HEK293T (cell line): ENCODE results near the gene ZNF217.

ENCODE experiments used
- ARNT ChIP-seq: fragments of 450-650 bp; IDR thresholded peaks from 2 replicates; pipeline ENCODE4 v1.6.1; 2017; ENCODE audit warnings: mild to moderate bottlenecking
- CTBP1 ChIP-seq: fragments of 450-650 bp; IDR thresholded peaks from 2 replicates; pipeline ENCODE4 v1.6.1; 2016; ENCODE audit warnings: borderline replicate concordance
- ELF4 ChIP-seq: fragments of 450-650 bp; IDR thresholded peaks from 2 replicates; pipeline ENCODE4 v1.6.1; 2017; ENCODE audit warnings: antibody characterized with exemption
- FOXA1 ChIP-seq: fragments of 450-650 bp; IDR thresholded peaks from 2 replicates; pipeline ENCODE4 v1.6.1; 2016; ENCODE audit warnings: mild to moderate bottlenecking
- SUZ12 ChIP-seq: fragments of 450-650 bp; IDR thresholded peaks from 2 replicates; pipeline ENCODE4 v1.6.1; 2016; ENCODE audit warnings: mild to moderate bottlenecking
- TARDBP ChIP-seq: fragments of 450-650 bp; IDR thresholded peaks from 2 replicates; pipeline ENCODE4 v1.6.1; 2016

DNA sequence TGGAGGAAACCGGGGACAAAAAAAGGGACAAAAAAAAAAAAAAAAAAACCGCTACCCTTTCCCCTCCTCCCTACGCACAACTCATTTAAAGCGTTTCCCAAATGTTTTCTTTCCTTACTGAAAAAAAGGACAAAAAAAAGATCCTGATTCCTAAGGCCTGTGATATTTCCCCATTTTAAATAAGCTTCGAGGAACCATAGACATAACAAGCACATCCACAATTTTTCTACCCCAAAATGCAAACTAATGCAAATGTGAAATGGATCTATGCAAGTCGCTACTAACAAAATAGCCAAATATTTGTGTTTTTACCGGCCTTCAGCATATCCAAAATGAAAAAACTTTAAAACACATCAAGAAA lies 1.4 kb upstream of the ZNF217 start:
- no peak for TF ChIP-seq CTBP1
- no peak for TF ChIP-seq ELF4
- TF ChIP-seq ARNT: no peak
- no peak for TF ChIP-seq SUZ12
- no peak for TF ChIP-seq TARDBP
- TF ChIP-seq FOXA1: no peak
